ENCODE results near the gene CTNNBL1.

GRCh38 chr20:37903317-37904007, 209.6 kb downstream of the CTNNBL1 start:
- no peak for TF ChIP-seq POLR2A (IDR thresholded peaks at IDR 0.05)
- TF ChIP-seq CTCF (IDR thresholded peaks at IDR 0.05) = peak in 1 of 6 experiments; percentile 32
